A549 treated with DMSO at 1 μM for 4 hours (cell line): ENCODE measurements around the gene BSPRY. TPM values are rescaled to one million over a fixed set of nuclear protein-coding genes. Genes with fewer than 3 reads are reported as not detected.

Experiments used
- total RNA-seq: library from RNA; stranded (reverse); fragments of 200-300 nt; extraction: Qiagen RNA extraction; gene quantifications from 5 replicates; pipeline ENCODE4 v1.2.3, GENCODE V29; 2022; ENCODE audit warnings: low read depth

The BSPRY gene
- total RNA-seq, result 0.04 to 0.07 TPM (median 0.05 TPM) in 3 of 5 replicates, not detected in the others

GRCh38 chr9:113349445-113350094, at the start of gene BSPRY:
Gene BSPRY, plus strand, starts transcription at chr9:113349541. Its CDS starts 39 bp downstream, at chr9:113349580.

GRCh38 chr9:113302792-113303418, 46.4 kb upstream of the BSPRY start, which contains the start of gene RNF183:
Gene RNF183, minus strand, starts transcription at chr9:113303376. Its CDS starts 5,192 bp downstream, at chr9:113298184.

GRCh38 chr9:113340011-113340699, 9.2 kb upstream of the BSPRY start, which contains the start of gene WDR31:
Gene WDR31, minus strand, starts transcription at chr9:113340275. Its CDS starts 8,253 bp downstream, at chr9:113332022.

GRCh38 chr9:113376634-113377567, 27.6 kb downstream of the BSPRY start, which contains the start of gene HDHD3:
Gene HDHD3, minus strand, starts transcription at chr9:113376986. Its CDS starts 2,632 bp downstream, at chr9:113374354.

GRCh38 chr9:113401027-113401792, 51.9 kb downstream of the BSPRY start, which contains the start of gene ALAD:
Gene ALAD, minus strand, starts transcription at chr9:113401284. Its CDS starts 7,725 bp downstream, at chr9:113393559.

GRCh38 chr9:113410207-113410864, 61.0 kb downstream of the BSPRY start, which contains the start of the genes C9orf43 and POLE3:
Gene C9orf43, plus strand, starts transcription at chr9:113410747. Its CDS starts 2,747 bp downstream, at chr9:113413494.
Gene POLE3, minus strand, starts transcription at chr9:113410675. Its CDS starts 382 bp downstream, at chr9:113410293.

Other genes with a start within 250 kb of the BSPRY start
- gene SLC31A2, start 198.5 kb upstream of the BSPRY start, total RNA-seq, result 6.7 to 8.3 TPM (median 7.4 TPM) in 5 replicates
- gene FKBP15, start 128.3 kb upstream of the BSPRY start, total RNA-seq, result 15.4 to 19.6 TPM (median 19.4 TPM) in 5 replicates
- 21.4 to 26.1 TPM (median 23.4 TPM) in 5 replicates for gene SLC31A1, start 128.0 kb upstream of the BSPRY start, total RNA-seq
- gene CDC26, start 74.0 kb upstream of the BSPRY start, total RNA-seq, result 47.1 to 55.9 TPM (median 52.7 TPM) in 5 replicates
- 61.8 to 63.0 TPM (median 62.3 TPM) in 5 replicates for gene PRPF4, start 73.9 kb upstream of the BSPRY start, total RNA-seq
- gene RNF183, start 46.2 kb upstream of the BSPRY start, total RNA-seq, result 0.20 TPM in 1 of 5 replicates, not detected in the others
- 1.0 to 1.5 TPM (median 1.4 TPM) in 5 replicates for gene WDR31, start 9.3 kb upstream of the BSPRY start, total RNA-seq
- 22.5 to 27.5 TPM (median 24.0 TPM) in 5 replicates for gene HDHD3, start 27.4 kb downstream of the BSPRY start, total RNA-seq
- 14.7 to 17.7 TPM (median 15.6 TPM) in 5 replicates for gene ALAD, start 51.7 kb downstream of the BSPRY start, total RNA-seq
- gene POLE3, start 61.1 kb downstream of the BSPRY start, total RNA-seq, result 106 to 134 TPM (median 123 TPM) in 5 replicates
- 0.45 to 1.2 TPM (median 0.54 TPM) in 5 replicates for gene C9orf43, start 61.2 kb downstream of the BSPRY start, total RNA-seq
- 24.8 to 30.7 TPM (median 26.6 TPM) in 5 replicates for gene RGS3, start 114.2 kb downstream of the BSPRY start, total RNA-seq